GM21825 (cell line): ENCODE results near the gene TNFRSF1A.
"Not testable (repeated sequence)": the region's sequence is repeated elsewhere in the genome, so short reads cannot be mapped to it uniquely, and the experiment has no call there.

ENCODE experiments used
- ATAC-seq: cut with Tn5 transposase; IDR thresholded peaks from one replicate; pipeline ENCODE4 v1.9.1; 2021; ENCODE audit warnings: mild to moderate bottlenecking, moderate library complexity; ENCODE audit not compliant: unreplicated experiment

The TNFRSF1A gene

GRCh38 chr12:6310771-6311610, 30.9 kb downstream of the TNFRSF1A start:
- ATAC-seq = no peak

- ATAC-seq = no peak
These were observed 34.3 kb downstream of the TNFRSF1A start for GRCh38 chr12:6307529-6307928.

- no peak for ATAC-seq
These were observed 35.2 kb downstream of the TNFRSF1A start for GRCh38 chr12:6306599-6307220.

- ATAC-seq = no peak
These were observed 35.7 kb downstream of the TNFRSF1A start for GRCh38 chr12:6306151-6306550.

GRCh38 chr12:6303071-6303470, 38.8 kb downstream of the TNFRSF1A start:
- no peak for ATAC-seq

- ATAC-seq = no peak
These were observed 39.3 kb downstream of the TNFRSF1A start for GRCh38 chr12:6302621-6303020.

GRCh38 chr12:6301721-6302120, 40.2 kb downstream of the TNFRSF1A start:
- no peak for ATAC-seq

GRCh38 chr12:6297170-6297569, 44.7 kb downstream of the TNFRSF1A start:
- ATAC-seq = no peak

- no peak for ATAC-seq
These were observed 46.6 kb downstream of the TNFRSF1A start for GRCh38 chr12:6295094-6295811.

- no peak for ATAC-seq
These were observed 47.5 kb downstream of the TNFRSF1A start for GRCh38 chr12:6294156-6295093.

- ATAC-seq = no peak
These were observed 49.3 kb downstream of the TNFRSF1A start for GRCh38 chr12:6292606-6293005.

GRCh38 chr12:6289906-6290305, 52.0 kb downstream of the TNFRSF1A start:
- ATAC-seq = not testable (repeated sequence)

GRCh38 chr12:6289081-6289480, 52.8 kb downstream of the TNFRSF1A start:
- ATAC-seq = not testable (repeated sequence)

- no peak for ATAC-seq
These were observed 53.6 kb downstream of the TNFRSF1A start for GRCh38 chr12:6288235-6288634.

- no peak for ATAC-seq
These were observed 56.2 kb downstream of the TNFRSF1A start for GRCh38 chr12:6285532-6286306.

GRCh38 chr12:6285063-6285477, 56.8 kb downstream of the TNFRSF1A start:
- no peak for ATAC-seq

- ATAC-seq = no peak
These were observed 57.6 kb downstream of the TNFRSF1A start for GRCh38 chr12:6284273-6284672.

GRCh38 chr12:6282453-6282840, 59.4 kb downstream of the TNFRSF1A start:
- no peak for ATAC-seq

GRCh38 chr12:6281081-6281809, 60.6 kb downstream of the TNFRSF1A start:
- no peak for ATAC-seq
